Myocyte (in vitro differentiated cells): Measurements from ENCODE around the gene DPM3. TPM values are rescaled to one million over a fixed set of nuclear protein-coding genes. Genes with fewer than 3 reads are reported as not detected.
"Not testable (repeated sequence)": the region's sequence is repeated elsewhere in the genome, so short reads cannot be mapped to it uniquely, and the experiment has no call there.

Experiments
- DNase-seq: peaks from one replicate; pipeline ENCODE4 v3.0.0-alpha.2; 2012; ENCODE audit warnings: low read depth
- polyA plus RNA-seq: library from polyadenylated mRNA; unstranded; fragments of >200 nt; gene quantifications from one replicate; pipeline ENCODE4 v1.2.1, GENCODE V29; 2012; ENCODE audit warnings: missing spikeins
- total RNA-seq: library from RNA; depleted of rRNA; stranded (reverse); fragments of >200 nt; gene quantifications from 2 replicates; pipeline ENCODE4 v1.2.3, GENCODE V29; 2014

The DPM3 gene, protein sequence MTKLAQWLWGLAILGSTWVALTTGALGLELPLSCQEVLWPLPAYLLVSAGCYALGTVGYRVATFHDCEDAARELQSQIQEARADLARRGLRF
- total RNA-seq = 83.9 and 90.0 TPM in 2 replicates
- polyA plus RNA-seq = 114 TPM

- DNase-seq = peak; percentile 88
These were observed at the start of gene DPM3 for GRCh38 chr1:155139895-155140629. TSS of gene DPM3 (minus strand) at chr1:155140531. CDS start at chr1:155140240, 291 bp downstream.

- not testable (repeated sequence) for DNase-seq
These were observed 49.6 kb upstream of the DPM3 start for GRCh38 chr1:155189926-155190325.

DNA sequence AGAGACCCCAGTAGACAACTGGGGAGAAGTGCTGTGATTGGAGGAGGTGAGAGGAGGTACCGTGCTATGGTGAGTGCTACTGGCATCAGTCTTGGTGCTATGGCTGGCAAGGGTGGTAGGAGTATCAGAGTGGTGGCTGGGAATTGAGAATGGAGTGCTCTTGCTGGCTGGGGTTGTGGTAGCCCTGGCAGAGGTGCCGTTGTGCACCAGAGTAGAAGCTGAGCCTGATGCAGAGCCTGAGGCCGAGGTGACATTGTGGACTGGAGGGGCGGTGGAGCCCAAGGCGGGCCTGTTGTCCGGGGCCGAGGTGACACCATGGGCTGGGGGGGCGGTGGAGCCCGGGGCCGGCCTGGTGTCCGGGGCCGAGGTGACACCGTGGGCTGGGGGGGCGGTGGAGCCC lies 47.9 kb upstream of the DPM3 start:
- no peak for DNase-seq

DNA sequence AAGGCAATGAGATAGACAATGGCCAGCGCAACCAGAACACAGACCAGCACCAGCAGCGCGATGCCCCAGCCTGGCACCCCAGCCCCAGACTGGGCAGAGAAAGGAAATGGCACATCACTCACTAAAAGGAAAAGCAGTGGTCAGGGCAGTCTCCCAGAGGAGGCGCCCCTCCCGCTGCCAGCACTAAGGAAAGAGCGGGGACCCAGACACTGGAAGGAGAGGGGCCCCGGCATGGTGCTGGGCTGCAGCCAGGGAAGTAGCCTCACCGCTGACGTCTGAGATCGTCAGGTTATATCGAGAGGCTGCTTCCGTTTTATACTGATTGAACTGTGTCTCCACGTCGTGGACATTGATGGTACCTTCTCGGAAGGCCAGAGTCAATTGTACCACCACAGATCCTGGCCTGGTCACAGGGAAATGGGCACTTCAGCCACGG lies 47.1 kb upstream of the DPM3 start:
- DNase-seq = no peak

GRCh38 chr1:155186794-155187455 lies 46.6 kb upstream of the DPM3 start:
- DNase-seq = no peak

GRCh38 chr1:155186067-155186793 lies 45.9 kb upstream of the DPM3 start:
- DNase-seq = no peak

GRCh38 chr1:155185783-155186066 lies 45.4 kb upstream of the DPM3 start:
- no peak for DNase-seq

DNA sequence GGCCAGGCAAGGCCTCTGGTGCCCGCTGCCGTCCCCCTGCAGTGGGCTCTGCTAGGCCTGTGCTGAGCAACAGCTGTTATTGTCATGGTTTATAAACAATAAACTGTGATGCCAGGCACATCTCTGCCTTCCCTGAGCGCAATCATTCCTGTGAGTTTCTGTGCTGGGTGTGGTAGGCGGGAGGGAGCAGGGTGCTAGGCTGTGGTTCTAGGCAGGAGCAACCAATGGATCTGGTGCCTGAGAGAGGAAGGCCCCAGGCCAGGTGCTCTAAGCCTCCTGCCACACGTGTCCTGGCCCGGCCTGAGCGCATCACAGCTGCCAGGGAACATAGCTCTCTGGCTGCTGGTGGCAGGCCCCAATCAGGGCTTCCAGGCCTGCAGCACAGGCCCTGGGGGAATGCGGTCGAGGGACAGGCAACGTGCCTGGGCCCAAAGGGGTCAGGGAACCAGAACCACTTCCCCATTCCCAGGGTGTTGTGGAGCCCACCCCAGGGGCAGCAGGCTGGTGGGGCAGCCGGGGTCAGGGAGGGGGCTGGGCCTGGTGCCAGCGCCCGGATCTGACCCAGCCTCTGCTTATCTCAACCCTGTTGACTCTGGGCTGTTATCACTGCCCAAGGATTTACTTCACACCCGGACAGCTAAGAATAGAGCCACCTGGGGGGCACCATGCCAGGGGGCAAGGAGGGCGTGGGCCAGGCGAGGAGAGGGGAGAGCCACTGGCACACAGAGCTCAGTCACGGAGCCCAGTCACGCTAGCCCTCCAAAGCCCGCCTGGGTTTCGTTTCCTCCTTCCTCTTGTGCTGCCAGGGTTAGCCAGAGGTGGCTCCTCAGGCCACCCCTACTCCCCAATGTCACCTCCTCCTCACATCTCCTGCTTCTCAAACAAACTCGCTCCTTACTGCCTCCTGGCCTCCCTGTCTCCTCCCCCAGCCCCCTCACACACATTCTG lies 44.8 kb upstream of the DPM3 start:
- peak; percentile 35 for DNase-seq

- no peak for DNase-seq
These were observed 44.0 kb upstream of the DPM3 start for GRCh38 chr1:155184351-155184811.

- no peak for DNase-seq
These were observed 43.5 kb upstream of the DPM3 start for GRCh38 chr1:155183775-155184221.

- DNase-seq = no peak
These were observed 41.8 kb upstream of the DPM3 start for GRCh38 chr1:155182052-155182550.

GRCh38 chr1:155181371-155182051 lies 41.2 kb upstream of the DPM3 start:
- no peak for DNase-seq

- no peak for DNase-seq
These were observed 39.0 kb upstream of the DPM3 start for GRCh38 chr1:155179112-155180031.

DNA sequence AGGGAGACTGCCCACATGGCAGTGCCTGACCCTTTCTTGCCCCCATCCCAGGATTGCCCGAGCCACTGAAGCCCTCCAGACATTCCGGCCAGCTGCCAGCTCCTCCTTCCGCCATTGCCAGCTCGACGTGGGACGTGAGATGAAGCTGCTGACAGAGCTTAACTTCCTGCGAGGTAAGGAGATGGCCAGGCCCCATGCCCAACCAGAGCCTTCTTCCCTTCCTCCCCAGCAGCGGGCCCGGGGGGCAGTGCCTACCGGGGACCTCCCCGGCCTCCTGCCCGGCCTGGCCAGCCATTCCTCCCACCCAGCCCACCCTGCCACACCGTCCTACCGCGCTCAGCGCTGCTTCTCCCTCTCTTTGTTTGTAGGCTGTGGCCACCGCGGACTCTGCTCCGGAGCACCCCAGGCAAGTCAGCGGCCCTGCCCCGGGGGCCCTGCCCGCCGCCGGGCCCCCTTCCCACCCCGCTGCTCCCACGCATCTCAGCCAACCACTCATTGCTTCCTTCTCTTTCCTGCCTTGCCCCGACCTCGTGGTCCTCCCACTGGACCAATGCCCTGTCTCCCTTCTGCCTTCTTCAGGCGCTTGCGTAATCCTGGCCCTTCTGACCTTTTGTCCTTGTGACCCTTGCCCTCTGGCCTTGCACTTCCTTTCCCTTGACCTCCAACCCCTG lies 38.2 kb upstream of the DPM3 start:
- DNase-seq = no peak

- DNase-seq = no peak
These were observed 37.6 kb upstream of the DPM3 start for GRCh38 chr1:155177918-155178281.

DNA sequence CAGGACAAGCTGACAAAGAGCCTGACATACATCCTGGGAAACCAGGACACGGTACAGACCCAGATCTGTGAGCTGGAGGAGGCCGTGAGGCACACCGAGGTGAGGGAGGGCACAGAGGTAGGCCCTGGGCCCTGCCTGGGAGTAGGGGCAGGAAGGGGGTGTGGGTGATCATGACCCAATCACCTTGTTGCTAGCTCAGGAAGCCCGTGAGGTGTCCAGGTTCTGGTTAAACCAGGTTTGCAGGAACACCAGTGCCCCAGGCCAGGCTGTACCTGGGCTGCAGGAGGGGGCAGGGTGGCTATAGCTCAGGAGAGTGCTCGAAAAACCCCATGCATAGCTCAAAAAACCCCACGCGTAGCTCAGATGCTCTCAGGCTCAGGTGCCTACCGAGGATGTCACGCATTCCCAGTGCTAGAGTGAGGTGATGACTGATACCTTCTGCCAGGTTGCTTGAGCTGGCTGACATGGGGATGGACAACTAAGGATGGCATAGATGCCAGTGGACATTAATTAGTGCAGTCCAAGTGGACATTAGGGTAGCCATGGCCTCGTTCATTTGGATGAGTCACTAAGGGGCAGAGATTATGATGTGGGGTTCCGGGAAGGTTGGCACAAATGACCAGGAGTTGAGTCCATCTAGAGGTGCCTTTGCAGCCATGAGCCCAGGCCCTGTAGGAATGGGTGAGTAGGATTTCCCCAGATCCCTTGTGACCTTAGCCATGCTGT lies 37.0 kb upstream of the DPM3 start:
- DNase-seq = no peak

GRCh38 chr1:155176544-155177071 lies 36.3 kb upstream of the DPM3 start:
- peak; percentile 85 for DNase-seq
